ENCODE data around the gene IZUMO1R.
"Not testable (repeated sequence)": the region's sequence is repeated elsewhere in the genome, so short reads cannot be mapped to it uniquely, and the experiment has no call there.

GRCh38 chr11:94278207-94278606 lies 26.2 kb upstream of the IZUMO1R start:
- TF ChIP-seq CTCF, POLR2A (IDR thresholded peaks at IDR 0.05): not testable (repeated sequence)
